Caco-2 (cell line): ENCODE results near the gene MEGF11. TPM values are rescaled to one million over a fixed set of nuclear protein-coding genes. Genes with fewer than 3 reads are reported as not detected.

Experiments
- BruUV-seq: library from RNA; stranded (reverse); fragments of 400-500 nt; replicated peaks from 2 replicates; lab custom pipeline; 2021; lab: Mats Ljungman, UMichigan
- CTCF ChIA-PET: fragments of 300-600 bp; sonication (Branson Sonifier 250); formaldehyde crosslinking; loops from one replicate; lab custom pipeline; 2022; ENCODE audit warnings: antibody characterized with exemption; lab: Charles Lee
- POLR2A ChIA-PET: fragments of 300-600 bp; sonication (Branson Sonifier 250); formaldehyde crosslinking; loops from one replicate; lab custom pipeline; 2022; ENCODE audit warnings: antibody characterized with exemption; lab: Charles Lee
- DNase-seq, 2 experiments: peaks; one replicate each; pipeline versions ENCODE4 v3.0.0 to v3.0.0-alpha.2; 2020 to 2022
- H3K27me3 ChIP-seq: replicated peaks from 2 replicates; pipeline ENCODE4 v1.6.0; 2011; ENCODE audit warnings: low read length; ENCODE audit not compliant: control insufficient read depth, insufficient read depth
- H3K36me3 ChIP-seq: 2 replicates; pipeline ENCODE4 v1.5.1; 2011; ENCODE audit warnings: low read length; ENCODE audit not compliant: control insufficient read depth, insufficient read depth
- H3K4me1 ChIP-seq: fragments of 250-450 bp; sonication (Bioruptor Pico); 2 replicates; pipeline ENCODE4 v1.5.1; 2020; ENCODE audit warnings: mild to moderate bottlenecking
- H3K4me3 ChIP-seq: 2 replicates; pipeline ENCODE4 v1.5.1; 2011; ENCODE audit warnings: low read depth, mild to moderate bottlenecking, control low read depth, low read length
- H3K9me3 ChIP-seq: fragments of 250-450 bp; sonication (Bioruptor Pico); 2 replicates; pipeline ENCODE4 v1.5.1; 2020; ENCODE audit warnings: mild to moderate bottlenecking, moderate library complexity
- H3K27ac Mint-ChIP-seq: one replicate; pipeline ENCODE4 v1.8.0; 2022; ENCODE audit warnings: mixed read lengths; ENCODE audit not compliant: unreplicated experiment
- H3K27me3 Mint-ChIP-seq: one replicate; pipeline ENCODE4 v1.8.0; 2022; ENCODE audit warnings: mixed read lengths; ENCODE audit not compliant: insufficient read depth, unreplicated experiment
- H3K36me3 Mint-ChIP-seq: one replicate; pipeline ENCODE4 v1.8.0; 2022; ENCODE audit warnings: mild to moderate bottlenecking, mixed read lengths; ENCODE audit not compliant: insufficient read depth, unreplicated experiment
- H3K4me1 Mint-ChIP-seq: one replicate; pipeline ENCODE4 v1.8.0; 2022; ENCODE audit warnings: low read depth, mixed read lengths; ENCODE audit not compliant: unreplicated experiment
- H3K4me3 Mint-ChIP-seq: one replicate; pipeline ENCODE4 v1.8.0; 2022; ENCODE audit warnings: mild to moderate bottlenecking, moderate library complexity, mixed read lengths; ENCODE audit not compliant: unreplicated experiment
- H3K9me3 Mint-ChIP-seq: one replicate; pipeline ENCODE4 v1.8.0; 2022; ENCODE audit warnings: mixed read lengths; ENCODE audit not compliant: unreplicated experiment
- intact Hi-C: fragments of 100-400 bp; cut with micrococcal nuclease; formaldehyde crosslinking; loops from one replicate; pipeline ENCODE4 v1.10.0; 2022; ENCODE audit not compliant: unreplicated experiment
- total RNA-seq: library from RNA; stranded (reverse); gene quantifications from 2 replicates; pipeline ENCODE4 v1.2.3, GENCODE V29; 2022
- TF ChIP-seq, protein P1 (sequence below), 2 experiments: fragments of 200-600 bp in 1 of 2; IDR thresholded peaks; 1 replicate in 1 of 2; 2 replicates in 1 of 2; pipeline versions ENCODE4 v1.5.1 to v1.8.0; 2011 to 2022; ENCODE audit warnings: antibody characterized with exemption in 1 of 2, control low read depth in 1 of 2, inconsistent platforms in 1 of 2, low read depth in 1 of 2, low read length in 1 of 2, mild to moderate bottlenecking in 1 of 2, moderate library complexity in 1 of 2; ENCODE audit not compliant: insufficient read depth in 1 of 2, severe bottlenecking in 1 of 2, unreplicated experiment in 1 of 2

Gene MEGF11
- total RNA-seq, 1 experiment from 2014 or later: 0.66 TPM

DNA sequence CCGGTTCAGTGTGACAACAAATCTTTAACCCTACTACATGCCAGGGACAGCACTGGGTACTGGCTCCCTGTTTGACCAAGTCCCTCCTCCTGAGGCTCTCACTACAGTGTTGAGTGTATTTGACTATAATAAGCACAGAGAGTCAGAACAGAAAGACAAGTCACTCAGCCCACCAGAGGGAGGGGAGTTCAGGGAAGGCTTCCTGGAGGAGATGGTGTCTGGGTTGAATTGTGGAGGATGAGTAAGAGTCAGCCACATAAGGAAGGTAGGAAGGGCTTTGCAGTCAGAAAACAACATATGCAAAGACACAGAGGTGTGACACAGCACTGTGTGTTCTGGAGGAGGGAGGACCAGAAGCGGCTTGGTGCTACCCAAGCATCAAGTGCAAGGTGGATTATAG, 17.7 kb downstream of the MEGF11 start:
- BruUV-seq: no TSS peak
- no peaks in the 10 kb centered on the region for H3K9me3 Mint-ChIP-seq
- H3K4me1 Mint-ChIP-seq: no peaks in the 10 kb centered on the region
- no peak overlapping the region for H3K4me3 Mint-ChIP-seq
- Histone ChIP-seq H3K9me3 (no peaks in the 10 kb centered on the region), H3K27me3 (no peaks in the 10 kb centered on the region), H3K36me3 (no peaks in the 10 kb centered on the region), H3K4me1 (no peaks in the 10 kb centered on the region), H3K4me3 (no peak overlapping the region)
- H3K27me3 Mint-ChIP-seq: peaks cover 3% of the 10 kb centered on the region
- DNase-seq: no peak
- ChIA-PET POLR2A (no interaction called here), CTCF (no interaction called here)
- H3K27ac Mint-ChIP-seq: no peak overlapping the region
- TF ChIP-seq, protein P1, sequence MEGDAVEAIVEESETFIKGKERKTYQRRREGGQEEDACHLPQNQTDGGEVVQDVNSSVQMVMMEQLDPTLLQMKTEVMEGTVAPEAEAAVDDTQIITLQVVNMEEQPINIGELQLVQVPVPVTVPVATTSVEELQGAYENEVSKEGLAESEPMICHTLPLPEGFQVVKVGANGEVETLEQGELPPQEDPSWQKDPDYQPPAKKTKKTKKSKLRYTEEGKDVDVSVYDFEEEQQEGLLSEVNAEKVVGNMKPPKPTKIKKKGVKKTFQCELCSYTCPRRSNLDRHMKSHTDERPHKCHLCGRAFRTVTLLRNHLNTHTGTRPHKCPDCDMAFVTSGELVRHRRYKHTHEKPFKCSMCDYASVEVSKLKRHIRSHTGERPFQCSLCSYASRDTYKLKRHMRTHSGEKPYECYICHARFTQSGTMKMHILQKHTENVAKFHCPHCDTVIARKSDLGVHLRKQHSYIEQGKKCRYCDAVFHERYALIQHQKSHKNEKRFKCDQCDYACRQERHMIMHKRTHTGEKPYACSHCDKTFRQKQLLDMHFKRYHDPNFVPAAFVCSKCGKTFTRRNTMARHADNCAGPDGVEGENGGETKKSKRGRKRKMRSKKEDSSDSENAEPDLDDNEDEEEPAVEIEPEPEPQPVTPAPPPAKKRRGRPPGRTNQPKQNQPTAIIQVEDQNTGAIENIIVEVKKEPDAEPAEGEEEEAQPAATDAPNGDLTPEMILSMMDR (IDR thresholded peaks at IDR 0.05; ENCODE audit: insufficient read depth in 1 of 2, low read depth in 1 of 2, low read length in 1 of 2, severe bottlenecking in 1 of 2, unreplicated experiment in 1 of 2): no peak
- H3K36me3 Mint-ChIP-seq: no peaks in the 10 kb centered on the region
- intact Hi-C loops: no loop called here

DNA sequence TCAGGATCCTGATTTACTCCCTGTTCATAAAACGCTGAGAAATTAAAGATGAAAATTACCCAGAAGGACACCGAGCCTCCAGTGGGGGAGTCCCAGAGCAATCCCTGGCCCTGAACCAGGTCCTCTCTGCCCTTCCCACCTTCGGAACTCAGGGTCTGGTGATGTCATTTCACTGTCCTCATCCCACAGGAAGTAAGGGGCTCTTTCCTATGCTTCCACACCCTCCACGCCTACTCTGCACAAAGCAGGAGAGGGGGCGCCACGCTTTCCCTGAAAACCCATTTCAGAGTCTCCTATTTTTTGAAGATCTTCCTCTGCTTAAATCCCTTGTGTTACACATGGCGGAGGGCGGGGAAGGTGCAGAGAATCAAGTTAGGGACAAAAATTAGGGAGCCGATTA, 18.8 kb downstream of the MEGF11 start:
- H3K36me3 Mint-ChIP-seq: no peaks in the 10 kb centered on the region

DNA sequence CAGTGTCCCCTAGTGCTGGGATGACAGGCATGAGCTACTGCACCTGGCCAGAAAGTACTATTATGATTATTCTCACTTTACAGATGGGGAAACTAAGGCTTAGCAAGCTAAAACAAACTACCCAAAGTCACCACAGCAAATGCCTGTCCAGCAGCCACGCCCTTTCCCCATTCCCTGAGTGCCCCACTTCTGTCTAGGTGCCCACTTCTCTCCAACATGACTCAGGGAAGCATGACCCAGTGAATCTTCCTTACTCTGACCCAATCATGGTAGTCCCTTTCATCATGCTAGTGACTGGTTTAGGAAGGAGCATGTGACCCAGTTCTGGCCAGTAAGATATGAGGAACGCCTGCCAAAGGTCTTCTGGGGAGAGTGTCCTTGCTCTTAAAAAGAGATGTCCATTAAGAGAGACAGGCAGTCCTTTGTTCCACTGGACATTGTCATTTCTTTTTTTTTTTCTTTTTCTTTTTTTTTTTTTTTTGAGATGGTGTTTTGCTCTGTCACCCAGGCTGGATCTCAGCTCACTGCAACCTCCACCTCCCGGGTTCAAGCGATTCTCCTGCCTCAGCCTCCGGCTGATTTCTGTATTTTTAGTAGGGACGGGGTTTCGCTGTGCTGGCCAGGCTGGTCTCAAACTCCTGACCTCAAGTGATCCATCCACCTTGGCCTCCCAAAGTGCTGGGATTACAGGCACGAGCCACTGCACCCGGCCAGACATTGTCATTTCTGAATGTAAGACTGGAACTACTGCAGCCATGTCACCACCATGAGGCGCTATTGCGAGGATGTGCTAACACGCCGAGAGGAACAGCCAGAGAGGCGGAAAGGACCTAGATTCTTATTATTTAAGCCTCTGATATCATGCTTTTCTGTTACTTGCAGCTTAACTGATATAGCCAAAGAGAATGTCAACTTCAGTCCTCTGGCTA, 19.8 kb downstream of the MEGF11 start:
- CTCF ChIA-PET: interaction anchor here (0.6 kb wide), 1 partner anchor 281 kb away, joined by 5 read pairs; no protein-coding TSS in a partner anchor
- DNase-seq: no peak
- Mint-ChIP-seq H3K9me3 (no peaks in the 10 kb centered on the region), H3K27ac (no peak overlapping the region), H3K36me3 (no peaks in the 10 kb centered on the region), H3K4me1 (no peaks in the 10 kb centered on the region), H3K27me3 (peaks cover 3% of the 10 kb centered on the region), H3K4me3 (no peak overlapping the region)
- H3K36me3 ChIP-seq: no peaks in the 10 kb centered on the region
- H3K4me1 ChIP-seq: no peaks in the 10 kb centered on the region
- no peaks in the 10 kb centered on the region for H3K27me3 ChIP-seq
- no peaks in the 10 kb centered on the region for H3K9me3 ChIP-seq
- no TSS peak for BruUV-seq
- no peak overlapping the region for H3K4me3 ChIP-seq
- POLR2A ChIA-PET: no interaction called here
- intact Hi-C loops: no loop called here
- TF ChIP-seq, protein P1 (IDR thresholded peaks at IDR 0.05; ENCODE audit: insufficient read depth in 1 of 2, low read depth in 1 of 2, low read length in 1 of 2, severe bottlenecking in 1 of 2, unreplicated experiment in 1 of 2): no peak

More for the DNA sequence above, 18.8 kb downstream of the MEGF11 start:
- intact Hi-C loops: no loop called here
- no peak for DNase-seq
- Mint-ChIP-seq H3K9me3 (no peaks in the 10 kb centered on the region), H3K4me3 (no peak overlapping the region), H3K27ac (no peak overlapping the region), H3K27me3 (peaks cover 3% of the 10 kb centered on the region), H3K4me1 (no peaks in the 10 kb centered on the region)
- Histone ChIP-seq H3K4me3 (no peak overlapping the region), H3K36me3 (no peaks in the 10 kb centered on the region), H3K9me3 (no peaks in the 10 kb centered on the region), H3K4me1 (no peaks in the 10 kb centered on the region), H3K27me3 (no peaks in the 10 kb centered on the region)
- TF ChIP-seq, protein P1 (IDR thresholded peaks at IDR 0.05; ENCODE audit: insufficient read depth in 1 of 2, low read depth in 1 of 2, low read length in 1 of 2, severe bottlenecking in 1 of 2, unreplicated experiment in 1 of 2): no peak
- ChIA-PET CTCF (no interaction called here), POLR2A (no interaction called here)
- BruUV-seq: no TSS peak
